NCI-H446 treated with DMSO at 0.1 percent for 48 hours (cell line): ENCODE measurements around the gene SLC24A4.

ENCODE experiments used
- DNase-seq: peaks from one replicate; lab custom pipeline; 2025; lab: John Stamatoyannopoulos, UW

The SLC24A4 gene

DNA sequence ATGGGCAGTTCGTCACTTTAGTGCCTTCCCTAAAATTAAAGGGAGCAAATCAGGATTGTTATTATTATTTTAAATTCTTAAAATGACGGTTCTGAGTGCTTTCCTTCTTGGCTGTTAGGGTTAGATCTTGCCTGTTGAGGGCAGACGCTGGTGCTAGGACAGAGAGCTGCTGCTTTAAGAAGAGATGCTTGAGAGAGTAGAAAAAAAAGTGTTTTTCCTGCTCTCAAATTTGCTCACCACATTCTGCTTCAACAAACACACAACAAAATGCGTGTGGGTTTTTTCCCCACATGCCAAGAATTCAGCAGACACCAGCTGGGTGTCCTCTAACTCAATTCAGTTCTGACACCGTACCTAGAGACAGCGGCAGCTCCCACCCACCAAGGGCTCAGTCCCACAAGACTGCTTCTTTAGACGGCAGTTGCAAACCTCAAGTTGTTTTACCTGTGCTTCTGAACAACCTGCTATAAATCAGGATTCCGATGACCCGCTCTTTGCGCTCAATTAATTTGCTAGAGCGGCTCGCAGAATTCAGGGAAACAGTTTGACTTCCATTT lies 114.8 kb downstream of the SLC24A4 start:
- no peak for DNase-seq

DNA sequence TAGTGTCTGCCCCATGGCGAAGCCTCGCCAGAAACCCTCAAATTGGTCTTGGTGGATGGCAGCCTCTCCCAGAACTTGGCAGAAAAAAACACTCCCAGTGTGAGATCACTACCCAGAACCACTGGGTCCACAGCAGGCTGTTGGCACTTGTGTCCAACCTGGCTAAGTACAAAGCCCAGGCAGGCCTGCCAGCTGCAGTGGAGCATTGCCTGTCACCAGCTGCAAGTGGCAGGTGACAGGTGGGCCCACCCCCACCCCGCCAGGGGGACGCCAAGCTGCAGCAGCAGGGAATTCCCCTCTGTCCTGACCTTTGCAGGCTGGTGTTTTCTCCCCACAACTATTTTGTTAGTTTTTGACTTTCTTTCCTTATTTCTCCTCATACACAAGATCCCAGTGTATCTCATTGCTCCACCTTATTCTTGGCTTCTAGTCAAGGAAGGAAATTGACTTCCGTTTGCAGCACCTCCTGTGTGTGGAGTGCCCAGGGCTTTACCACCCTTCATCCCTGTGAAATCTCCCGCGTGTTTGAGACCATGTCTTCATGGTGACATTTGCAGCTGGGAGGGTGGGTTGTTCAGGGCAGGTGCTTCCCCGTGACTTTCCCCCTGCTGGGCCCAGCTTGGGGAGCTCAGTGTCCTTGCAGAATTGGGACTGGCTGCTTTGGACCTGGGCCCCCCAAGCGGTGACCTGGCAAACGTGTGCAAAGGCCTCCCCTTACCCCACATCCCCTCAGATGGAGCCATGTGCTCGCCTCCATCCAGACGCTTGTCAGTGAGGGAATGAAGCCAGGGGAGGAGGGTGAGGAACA lies 116.8 kb downstream of the SLC24A4 start:
- no peak for DNase-seq

DNA sequence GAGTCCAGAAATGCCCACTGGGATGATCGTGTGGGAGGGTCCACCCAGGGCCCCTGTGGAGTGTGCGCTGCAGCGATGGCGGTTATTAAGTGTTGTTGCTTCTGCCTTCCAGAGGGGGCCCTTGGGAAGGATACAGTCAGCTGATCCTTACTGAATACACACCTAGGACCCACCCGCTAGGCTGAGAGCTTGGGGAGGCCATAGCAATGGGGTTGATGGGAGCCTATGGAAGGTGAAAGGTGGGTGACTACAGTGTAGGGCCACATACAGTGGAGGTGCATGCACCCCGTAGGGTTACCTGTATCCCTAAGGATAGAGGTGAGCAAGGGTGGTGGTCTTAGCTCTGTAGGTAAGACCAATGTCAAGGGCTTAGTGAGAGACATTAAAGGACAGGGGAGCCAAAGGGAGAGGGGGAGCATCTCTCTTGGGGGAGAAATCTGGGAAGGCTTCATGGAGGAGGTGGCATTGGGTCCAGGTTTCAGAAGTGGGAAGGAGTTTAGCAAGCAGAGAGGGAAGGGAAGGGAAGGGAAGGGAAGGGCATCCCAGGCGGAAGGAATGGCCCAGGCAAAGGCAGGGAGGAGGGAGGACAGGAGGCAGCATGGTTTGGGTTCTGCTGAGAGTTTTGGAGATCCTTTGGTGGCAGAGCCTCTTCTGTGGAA lies 117.5 kb downstream of the SLC24A4 start:
- DNase-seq: no peak

DNA sequence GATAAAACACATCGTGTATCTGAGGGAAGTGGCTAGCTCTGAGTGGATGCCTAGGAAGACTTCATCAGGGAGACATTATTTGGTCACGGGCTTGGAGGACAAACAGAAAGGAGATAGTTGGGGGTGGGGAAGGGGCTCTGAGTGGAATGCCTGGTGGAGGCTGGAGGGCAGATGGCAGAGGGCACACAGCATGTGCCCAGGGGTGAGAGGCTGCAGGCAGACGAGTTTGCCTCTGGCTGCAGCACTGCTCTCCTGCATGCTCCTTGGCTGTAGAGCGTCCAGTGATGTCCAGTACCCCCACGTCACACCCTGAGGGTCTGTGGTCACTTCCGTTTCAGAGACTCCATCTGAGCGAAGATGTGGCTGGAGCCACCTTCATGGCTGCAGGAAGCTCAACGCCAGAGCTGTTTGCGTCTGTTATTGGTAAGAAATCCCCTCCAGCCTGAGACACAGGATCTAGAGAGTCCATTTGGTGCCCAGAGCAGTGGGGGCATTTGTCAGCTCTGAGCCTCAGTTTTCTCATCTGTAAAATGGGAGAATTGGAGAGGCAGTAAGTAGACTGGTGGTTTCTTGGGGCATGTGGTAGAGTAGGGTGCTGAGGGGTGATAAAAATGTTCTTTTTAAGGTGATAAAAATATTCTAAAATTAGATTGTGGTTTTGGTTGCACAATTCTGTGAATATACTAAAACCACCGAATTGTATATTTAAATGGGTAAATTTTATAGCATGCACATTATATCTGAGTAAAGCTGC lies 119.0 kb downstream of the SLC24A4 start:
- DNase-seq: no peak

DNA sequence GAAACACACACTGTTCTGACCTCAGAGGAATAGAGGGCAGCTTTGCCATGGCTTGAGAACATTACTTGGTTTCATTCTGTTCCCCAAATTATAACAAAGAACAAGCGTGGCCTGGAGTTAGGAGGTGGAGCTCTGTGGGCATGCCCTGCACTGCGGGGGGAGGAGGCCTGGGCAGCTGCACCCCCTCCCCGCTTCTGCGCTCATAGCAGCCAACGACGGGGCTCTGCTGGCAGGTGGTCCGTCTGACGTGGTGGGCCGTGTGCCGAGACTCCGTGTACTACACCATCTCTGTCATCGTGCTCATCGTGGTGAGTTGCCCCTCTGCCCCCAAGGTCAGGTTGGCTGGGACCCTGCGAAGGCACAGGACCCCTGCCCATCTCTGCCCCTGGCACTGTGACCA lies 120.2 kb downstream of the SLC24A4 start:
- no peak for DNase-seq

DNA sequence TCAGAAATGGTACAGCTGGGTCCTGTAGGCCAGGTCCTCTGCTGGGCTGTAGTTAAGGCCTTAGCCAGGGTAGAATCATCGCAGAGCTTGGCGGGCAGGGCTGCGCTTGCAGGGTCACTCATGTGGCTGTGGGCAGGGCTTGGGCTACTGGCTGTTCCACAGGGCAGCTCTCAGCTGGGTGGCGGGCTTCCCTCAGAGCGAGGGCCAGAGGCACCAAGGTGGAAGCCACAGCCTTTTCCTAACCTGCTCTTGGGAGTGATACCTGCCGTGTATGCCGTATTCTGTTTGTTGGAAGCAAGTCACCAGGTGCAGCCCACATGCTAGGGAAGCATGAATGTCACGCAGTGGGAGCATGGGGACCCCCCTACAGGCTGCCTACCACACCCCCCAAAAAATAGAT lies 120.8 kb downstream of the SLC24A4 start:
- no peak for DNase-seq

DNA sequence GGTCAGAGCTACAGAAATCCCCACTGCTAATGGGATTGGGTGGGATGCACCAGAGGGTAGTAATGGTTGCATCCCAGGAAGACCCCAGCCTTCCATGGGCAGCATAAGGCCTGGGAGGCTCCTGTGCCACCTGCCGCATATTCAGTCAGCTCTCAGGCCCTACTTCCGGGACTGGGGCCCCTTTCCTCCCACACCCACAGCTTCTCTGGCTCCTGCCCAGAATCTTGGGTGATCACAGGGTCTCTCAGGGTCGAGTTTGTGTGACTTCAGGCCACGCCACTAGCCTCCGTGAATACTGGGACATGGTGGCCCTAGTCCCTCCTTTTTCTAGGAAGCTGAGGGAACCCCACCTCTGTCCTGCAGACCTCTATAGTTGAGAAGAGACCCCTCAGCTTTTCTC lies 123.8 kb downstream of the SLC24A4 start:
- no peak for DNase-seq

DNA sequence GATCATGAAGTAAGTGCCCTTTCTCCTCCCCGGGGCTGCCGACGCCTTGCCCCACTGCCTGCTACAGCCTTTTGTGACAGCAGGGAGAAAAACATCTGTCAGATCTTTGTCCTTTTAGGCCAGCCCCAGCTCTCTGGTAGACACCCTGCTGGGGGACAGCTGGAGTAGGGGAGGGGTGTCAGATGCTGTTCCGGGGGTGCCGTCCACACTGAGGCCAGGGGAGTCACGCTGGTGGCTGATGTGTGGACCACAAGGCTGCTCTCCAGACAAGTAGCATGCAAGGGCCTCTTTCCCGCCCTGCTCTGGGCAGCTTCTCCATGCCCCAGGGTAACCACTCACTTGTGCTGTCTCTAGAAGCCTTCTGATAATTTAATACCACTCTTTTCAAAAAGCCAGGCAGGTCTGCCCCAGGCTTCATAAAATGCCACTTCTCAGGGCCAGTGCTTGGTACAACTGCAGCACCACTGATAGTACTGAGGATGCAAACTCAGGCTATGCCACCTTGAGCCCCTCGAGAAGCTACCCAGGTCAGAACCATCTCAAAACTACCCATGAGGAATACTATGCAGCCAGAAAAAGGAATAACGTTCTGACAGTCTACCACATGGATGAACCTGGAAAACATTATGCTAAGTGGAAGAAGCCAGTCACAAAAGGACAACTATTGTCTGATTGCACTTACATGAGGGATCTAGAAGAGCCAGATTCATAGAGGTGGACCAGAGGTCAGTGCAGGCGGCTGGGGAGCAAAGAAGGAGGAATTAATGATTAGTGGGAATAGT lies 124.6 kb downstream of the SLC24A4 start:
- no peak for DNase-seq

DNA sequence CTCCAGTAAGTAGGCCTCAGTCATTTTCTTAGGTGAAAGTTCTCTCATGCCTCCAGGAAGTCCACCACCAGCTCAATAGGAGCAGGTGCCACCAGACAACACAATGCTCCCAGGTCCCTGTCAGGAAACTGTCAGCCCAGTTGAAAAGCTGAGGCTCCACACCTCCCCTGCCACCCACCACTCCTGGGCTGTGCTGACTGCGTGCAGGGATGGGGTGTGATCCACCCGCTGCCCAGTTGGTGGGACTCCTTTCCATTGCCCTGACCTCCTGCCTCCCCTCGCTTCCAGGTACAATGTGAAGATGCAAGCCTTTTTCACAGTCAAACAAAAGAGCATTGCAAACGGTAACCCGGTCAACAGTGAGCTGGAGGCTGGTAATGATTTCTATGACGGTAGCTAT lies 125.8 kb downstream of the SLC24A4 start:
- no peak for DNase-seq

DNA sequence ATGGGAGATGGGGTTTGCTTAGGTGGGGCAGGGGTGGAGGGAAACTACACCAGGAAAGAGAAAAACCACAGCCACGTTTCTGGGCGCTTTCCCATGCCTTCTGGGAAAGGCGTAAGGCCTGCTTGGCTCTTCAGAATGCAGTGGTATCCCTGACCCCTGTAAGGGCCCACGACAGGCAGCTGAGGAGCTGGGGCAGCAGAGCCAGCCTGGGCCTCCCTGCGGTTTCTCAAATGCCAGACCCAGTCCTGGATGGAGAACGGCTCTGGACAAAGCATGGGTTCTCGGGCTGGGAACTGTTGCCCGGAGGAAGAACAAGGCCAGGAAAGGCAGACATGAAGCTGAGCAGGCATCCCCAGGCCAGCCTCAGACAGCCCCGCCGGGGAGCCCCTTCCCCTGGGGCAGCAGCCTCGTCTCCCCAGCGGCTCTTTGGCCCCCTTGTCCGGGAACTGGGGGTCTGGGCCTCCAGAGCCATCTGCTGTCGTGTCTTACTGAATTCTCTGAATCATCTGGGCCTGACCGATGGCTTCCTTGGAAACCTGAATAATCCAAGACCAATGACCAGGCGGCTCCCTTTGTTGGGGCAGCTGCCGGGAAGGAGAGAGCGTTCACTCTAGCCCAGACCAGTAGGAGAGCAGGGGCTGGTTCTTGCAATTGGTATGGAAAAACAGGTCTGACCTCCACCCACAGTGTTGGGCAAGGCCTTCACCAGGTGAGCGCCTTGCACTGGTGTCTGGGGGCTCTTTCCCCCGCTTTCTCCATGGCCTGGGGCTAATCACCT lies 126.6 kb downstream of the SLC24A4 start:
- no peak for DNase-seq

DNA sequence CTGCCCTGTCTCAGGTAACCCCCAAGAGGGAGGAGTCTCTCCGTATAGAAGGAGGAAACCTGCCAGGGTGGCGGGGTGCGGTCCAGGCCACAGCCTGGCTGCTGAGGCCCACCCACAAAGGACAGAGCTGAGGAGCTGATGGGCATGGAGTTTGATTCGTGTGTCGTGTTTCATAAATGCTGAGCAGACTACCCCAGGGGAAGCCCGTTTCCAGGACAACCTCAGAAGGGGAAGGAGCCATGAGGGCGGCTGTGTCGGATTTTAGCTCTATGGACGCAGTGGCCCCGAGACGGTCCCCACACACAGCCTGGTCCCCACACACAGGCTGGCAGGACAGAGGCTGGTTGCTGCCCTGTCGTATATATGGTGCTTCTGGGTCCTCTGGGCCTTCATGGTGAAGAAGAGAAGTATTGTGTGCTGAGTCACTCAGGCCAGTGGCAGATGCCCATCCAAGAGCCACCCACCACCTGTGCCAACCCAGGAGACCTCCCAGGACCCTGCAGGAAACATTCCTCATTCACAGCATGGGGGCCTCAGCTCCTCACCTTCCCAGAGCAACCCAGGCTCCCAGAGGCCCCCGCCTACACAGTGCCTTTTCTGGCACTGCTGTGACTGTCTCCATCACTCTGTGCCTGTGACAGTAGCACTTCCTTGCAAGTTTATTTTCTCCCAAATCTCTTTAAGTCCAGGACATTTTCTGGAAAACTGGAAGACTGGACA lies 127.5 kb downstream of the SLC24A4 start:
- no peak for DNase-seq

DNA sequence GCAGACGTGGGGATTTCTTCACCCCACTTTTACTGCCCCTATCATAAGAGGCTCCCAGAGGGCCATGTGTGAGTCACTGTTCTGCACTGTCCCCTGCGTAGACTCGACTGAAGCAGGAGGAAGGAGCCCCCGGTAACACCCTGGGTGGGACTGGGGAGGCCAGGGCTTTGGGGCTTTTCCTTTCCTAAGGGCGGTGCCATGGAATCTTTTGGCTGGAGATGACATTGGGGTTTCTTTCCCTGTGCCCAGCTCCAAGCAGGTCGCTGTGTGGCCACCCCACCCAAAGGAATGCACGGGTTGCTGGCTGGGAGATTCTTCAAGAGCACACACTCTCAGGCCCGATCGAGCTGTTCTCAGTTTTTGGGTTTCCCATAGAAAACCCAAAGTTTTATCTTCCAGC lies 128.3 kb downstream of the SLC24A4 start:
- DNase-seq: no peak

DNA sequence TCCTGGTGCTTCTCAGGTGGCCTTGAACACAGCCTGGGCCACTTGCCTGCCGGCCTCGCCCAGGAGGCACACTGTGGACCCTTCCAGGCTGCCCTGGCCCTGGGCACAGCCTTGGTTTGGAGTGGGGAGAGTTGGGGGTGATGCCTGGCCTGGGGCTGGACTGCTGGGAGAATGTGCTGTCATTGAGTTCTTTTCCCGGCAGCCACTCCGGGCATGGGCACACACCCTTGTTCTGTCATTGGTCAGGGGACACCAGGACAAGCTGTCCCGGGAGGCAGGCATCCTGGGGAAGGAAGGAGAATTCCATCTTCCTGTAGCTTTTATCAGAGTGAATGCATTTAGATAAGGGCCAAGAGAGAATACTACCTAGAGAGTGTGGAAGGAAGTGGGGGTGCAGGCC lies 128.8 kb downstream of the SLC24A4 start:
- DNase-seq: no peak

DNA sequence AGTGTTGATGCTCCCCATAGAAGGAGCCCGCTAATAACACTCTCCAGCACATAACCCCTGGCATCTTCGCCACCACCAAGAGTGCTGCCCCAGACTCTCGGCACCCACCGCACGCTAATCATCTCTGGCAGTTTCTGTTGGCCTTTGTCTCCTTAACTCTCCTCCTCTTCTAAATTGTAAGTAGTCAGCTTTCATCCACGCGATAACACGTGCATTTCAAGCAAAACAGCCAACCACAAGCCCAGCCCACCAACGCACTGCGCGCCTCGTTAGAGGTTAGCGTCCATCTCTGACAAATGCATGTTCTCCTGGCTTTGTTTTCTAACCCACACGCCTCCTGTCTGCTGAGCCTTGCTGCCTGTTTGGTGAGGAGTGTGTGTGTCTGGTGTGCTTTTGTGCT lies 129.5 kb downstream of the SLC24A4 start:
- DNase-seq: no peak

DNA sequence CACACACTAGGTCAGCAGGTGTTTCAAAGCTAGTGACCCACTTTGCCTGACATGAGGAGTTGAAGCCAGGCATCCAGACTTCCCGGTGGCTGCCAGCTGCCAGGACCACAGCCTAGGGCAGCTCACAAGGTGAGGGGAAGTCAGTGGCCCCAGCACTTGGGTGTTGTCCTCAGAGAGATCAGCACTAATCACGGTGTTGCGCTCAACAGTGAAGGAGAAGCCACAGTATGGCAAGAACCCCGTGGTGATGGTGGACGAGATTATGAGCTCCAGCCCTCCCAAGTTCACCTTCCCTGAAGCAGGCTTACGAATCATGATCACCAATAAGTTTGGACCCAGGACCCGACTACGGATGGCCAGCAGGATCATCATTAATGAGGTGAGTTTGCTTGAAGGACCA lies 130.7 kb downstream of the SLC24A4 start:
- no peak for DNase-seq

DNA sequence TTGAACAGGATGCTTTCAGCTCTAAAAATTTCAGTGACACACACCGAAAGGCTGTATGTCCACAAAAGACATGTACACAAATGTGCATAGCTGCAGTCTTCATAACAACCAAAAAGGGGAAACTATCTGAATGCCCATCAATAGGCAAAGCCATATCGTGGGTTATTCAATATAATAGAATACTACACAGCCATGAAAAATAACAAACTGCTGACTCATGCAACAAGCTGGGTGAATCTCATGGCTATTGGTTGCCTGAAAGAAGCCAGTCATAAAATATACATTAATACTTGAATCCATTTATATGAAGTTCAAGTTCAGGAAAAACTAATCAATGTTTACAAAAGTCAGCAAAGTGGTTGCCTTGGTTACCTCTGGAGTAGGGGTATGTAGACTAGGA lies 132.3 kb downstream of the SLC24A4 start:
- DNase-seq: no peak

DNA sequence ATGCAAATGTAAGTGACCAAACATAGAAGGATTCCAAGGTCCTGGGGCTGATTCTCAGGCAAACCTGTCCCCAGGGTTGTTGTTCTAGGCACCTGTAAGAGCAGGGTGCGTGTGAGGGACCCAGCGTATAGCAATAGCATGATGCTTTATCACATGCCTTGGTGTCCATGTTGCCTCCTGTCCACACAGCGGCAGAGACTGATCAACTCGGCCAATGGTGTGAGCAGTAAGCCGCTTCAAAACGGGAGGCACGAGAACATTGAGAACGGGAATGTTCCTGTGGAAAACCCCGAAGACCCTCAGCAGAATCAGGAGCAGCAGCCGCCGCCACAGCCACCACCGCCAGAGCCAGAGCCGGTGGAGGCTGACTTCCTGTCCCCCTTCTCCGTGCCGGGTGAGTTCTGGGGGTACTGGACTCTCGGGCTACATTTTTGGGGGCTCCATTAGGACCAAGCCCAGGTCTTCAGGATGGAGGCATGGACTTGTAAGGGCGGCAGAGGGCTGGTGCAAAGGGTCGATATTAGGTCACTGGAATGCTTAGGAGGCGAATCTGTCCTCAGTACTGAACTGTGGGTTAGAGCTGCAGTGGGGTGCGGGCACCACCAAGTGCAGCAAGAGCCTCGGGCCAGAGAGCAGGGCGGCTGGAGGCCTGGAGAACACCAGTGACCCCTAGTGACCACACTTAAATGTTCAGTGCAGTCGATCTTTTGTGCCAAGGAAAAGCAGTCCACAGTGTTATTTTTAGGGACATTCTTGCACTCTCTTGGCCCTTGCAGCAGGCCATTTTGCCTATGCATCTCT lies 133.4 kb downstream of the SLC24A4 start:
- DNase-seq: no peak

DNA sequence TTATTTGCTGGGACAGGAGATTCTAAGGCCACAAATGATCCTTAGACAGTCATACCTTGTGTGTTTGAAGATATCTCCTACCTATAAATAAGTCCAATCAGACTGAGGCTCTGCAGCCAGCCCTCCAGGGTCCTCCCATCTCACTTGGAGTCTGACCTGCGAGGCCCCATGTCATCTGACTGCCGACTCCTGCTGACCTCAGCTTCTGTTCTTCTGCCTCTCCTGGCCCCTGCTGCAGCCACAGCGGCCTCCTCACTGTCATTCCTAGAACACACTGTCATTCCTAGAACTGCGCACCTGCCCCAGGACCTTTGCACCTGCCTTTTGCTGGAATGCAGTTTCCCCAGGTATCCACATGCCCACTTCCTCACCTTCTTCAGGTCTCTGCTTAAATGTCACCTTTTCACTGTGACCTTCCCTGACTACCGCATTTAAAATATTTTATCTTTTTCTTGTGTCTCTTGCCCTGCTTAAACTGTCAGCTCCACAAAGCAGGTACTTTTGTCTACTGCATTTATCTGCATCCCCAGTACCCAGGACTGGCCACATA lies 134.1 kb downstream of the SLC24A4 start:
- no peak for DNase-seq
